OCI-LY7 (cell line): ENCODE results near the gene C2CD4D.

Source experiments
- EZH2phosphoT487 ChIP-seq: fragments of 200-600 bp; sonication (generic); IDR thresholded peaks from 2 replicates; pipeline ENCODE4 v1.6.1; 2018; ENCODE audit warnings: low read depth, borderline replicate concordance, mild to moderate bottlenecking, mixed run types, antibody characterized with exemption, low read length, moderate library complexity, mixed read lengths
- TF ChIP-seq, protein P1 (sequence below): fragments of 200-600 bp; sonication (generic); conservative IDR thresholded peaks from 2 replicates; pipeline ENCODE4 v1.5.1; 2014; ENCODE audit warnings: mild to moderate bottlenecking, antibody characterized with exemption, low read length, moderate library complexity, mixed read lengths

DNA sequence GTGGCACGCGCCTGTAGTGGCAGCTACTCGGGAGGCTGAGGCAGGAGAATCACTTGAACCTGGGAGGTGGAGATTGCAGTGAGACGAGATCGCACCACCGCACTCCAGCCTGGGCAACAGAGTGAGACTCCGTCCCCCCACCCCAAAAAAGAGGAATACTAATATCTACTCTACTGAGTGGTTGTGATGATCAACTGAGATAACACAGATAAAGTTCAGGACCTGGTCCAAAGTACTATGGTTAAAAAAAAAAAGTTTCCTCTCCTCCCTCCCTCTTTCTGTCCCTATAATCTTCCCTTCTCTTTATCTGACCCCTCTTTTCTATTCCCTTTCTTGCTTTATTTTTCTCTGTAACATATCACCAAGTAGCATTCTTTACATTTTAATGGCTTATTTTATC lies 4.0 kb downstream of the C2CD4D start:
- TF ChIP-seq, protein P1, sequence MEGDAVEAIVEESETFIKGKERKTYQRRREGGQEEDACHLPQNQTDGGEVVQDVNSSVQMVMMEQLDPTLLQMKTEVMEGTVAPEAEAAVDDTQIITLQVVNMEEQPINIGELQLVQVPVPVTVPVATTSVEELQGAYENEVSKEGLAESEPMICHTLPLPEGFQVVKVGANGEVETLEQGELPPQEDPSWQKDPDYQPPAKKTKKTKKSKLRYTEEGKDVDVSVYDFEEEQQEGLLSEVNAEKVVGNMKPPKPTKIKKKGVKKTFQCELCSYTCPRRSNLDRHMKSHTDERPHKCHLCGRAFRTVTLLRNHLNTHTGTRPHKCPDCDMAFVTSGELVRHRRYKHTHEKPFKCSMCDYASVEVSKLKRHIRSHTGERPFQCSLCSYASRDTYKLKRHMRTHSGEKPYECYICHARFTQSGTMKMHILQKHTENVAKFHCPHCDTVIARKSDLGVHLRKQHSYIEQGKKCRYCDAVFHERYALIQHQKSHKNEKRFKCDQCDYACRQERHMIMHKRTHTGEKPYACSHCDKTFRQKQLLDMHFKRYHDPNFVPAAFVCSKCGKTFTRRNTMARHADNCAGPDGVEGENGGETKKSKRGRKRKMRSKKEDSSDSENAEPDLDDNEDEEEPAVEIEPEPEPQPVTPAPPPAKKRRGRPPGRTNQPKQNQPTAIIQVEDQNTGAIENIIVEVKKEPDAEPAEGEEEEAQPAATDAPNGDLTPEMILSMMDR, result no peak
- TF ChIP-seq EZH2phosphoT487, result no peak
